HCT116 (cell line): Measurements from ENCODE around the gene ARHGEF38. TPM values are rescaled to one million over a fixed set of nuclear protein-coding genes. Genes with fewer than 3 reads are reported as not detected.

Source experiments
- ATAC-seq: fragments of 200-7000 bp; cut with Tn5 transposase; 2 replicates; pipeline ENCODE4 v1.9.1; 2020; ENCODE audit warnings: mild to moderate bottlenecking, moderate library complexity
- BruUV-seq: library from RNA; stranded (reverse); fragments of 400-500 nt; replicated peaks from 2 replicates; lab custom pipeline; 2021; lab: Mats Ljungman, UMichigan
- CTCF ChIA-PET: fragments of 300-600 bp; sonication (Branson Sonifier 250); formaldehyde crosslinking; loops from one replicate; lab custom pipeline; 2021; ENCODE audit warnings: antibody characterized with exemption; lab: Charles Lee
- POLR2A ChIA-PET: fragments of 300-600, 350-600 bp; sonication (Branson Sonifier 250); formaldehyde crosslinking; loops from one replicate; lab custom pipeline; 2021; ENCODE audit warnings: antibody characterized with exemption; lab: Charles Lee
- RAD21 ChIA-PET, 2 experiments: fragments of 300-600 bp; sonication (Branson Sonifier 250); formaldehyde crosslinking; loops; one replicate each; lab custom pipeline; 2023; ENCODE audit warnings: low total read pairs in 2 of 2; ENCODE audit not compliant: uncharacterized antibody in 2 of 2, unreplicated experiment in 2 of 2, low non-redundant PET in 1 of 2; lab: Charles Lee
- DNase-seq: peaks from one replicate; pipeline ENCODE4 v3.0.0-alpha.2; 2010; ENCODE audit warnings: low read depth, low spot score
- H2AFZ ChIP-seq: fragments of 200-600 bp; shearing (Covaris generic), sonication (generic); 2 replicates; pipeline ENCODE4 v1.6.1; 2017; ENCODE audit warnings: low read depth, mixed run types, mixed read lengths, antibody characterized with exemption, low read length; ENCODE audit not compliant: poor library complexity, severe bottlenecking
- H3K27ac ChIP-seq: 2 replicates; pipeline ENCODE4 v1.5.1; 2012; ENCODE audit warnings: low read depth, low read length
- H3K27me3 ChIP-seq: fragments of 200-600 bp; sonication (generic); 2 replicates; pipeline ENCODE4 v1.6.1; 2016; ENCODE audit warnings: mixed run types, low read length, mixed read lengths; ENCODE audit not compliant: insufficient read depth
- H3K36me3 ChIP-seq, 2 experiments: fragments of 200-500 bp in 1 of 2; fragments of 200-600 bp in 1 of 2; sonication (Bioruptor generic) in 1 of 2; sonication (generic) in 1 of 2; 2 replicates each; pipeline versions ENCODE4 v1.5.1 to v1.6.1; 2014 to 2016; ENCODE audit warnings: low read length in 2 of 2, inconsistent platforms in 1 of 2, mixed read lengths in 1 of 2, mixed run types in 1 of 2; ENCODE audit not compliant: insufficient read depth in 2 of 2, control insufficient read depth in 1 of 2
- H3K4me1 ChIP-seq, 2 experiments: fragments of 200-600 bp in 1 of 2; sonication (generic) in 1 of 2; 2 replicates each; pipeline versions ENCODE4 v1.5.1 to v1.6.1; 2012 to 2017; ENCODE audit warnings: low read length in 2 of 2, inconsistent platforms in 1 of 2, mild to moderate bottlenecking in 1 of 2, mixed read lengths in 1 of 2, mixed run types in 1 of 2, moderate library complexity in 1 of 2; ENCODE audit not compliant: insufficient read depth in 2 of 2, control insufficient read depth in 1 of 2
- H3K4me2 ChIP-seq: fragments of 200-600 bp; sonication (generic); 2 replicates; pipeline ENCODE4 v1.6.1; 2017; ENCODE audit warnings: mixed run types, low read length, mixed read lengths
- H3K4me3 ChIP-seq, 2 experiments: fragments of 200-600 bp in 1 of 2; sonication (generic) in 1 of 2; replicated peaks in 1 of 2; 2 replicates each; pipeline ENCODE4 v1.5.1; 2011 to 2016; ENCODE audit warnings: low read length in 2 of 2, control low read depth in 1 of 2, low read depth in 1 of 2, mild to moderate bottlenecking in 1 of 2, mixed read lengths in 1 of 2, mixed run types in 1 of 2
- H3K79me2 ChIP-seq: fragments of 200-600 bp; sonication (generic); 2 replicates; pipeline ENCODE4 v1.6.1; 2017; ENCODE audit warnings: mild to moderate bottlenecking, mixed run types, low read length, moderate library complexity, mixed read lengths; ENCODE audit not compliant: insufficient read depth
- H3K9ac ChIP-seq: fragments of 200-600 bp; sonication (generic); 2 replicates; pipeline ENCODE4 v1.6.1; 2016; ENCODE audit warnings: low read length, mixed read lengths
- H3K9me2 ChIP-seq: fragments of 200-600 bp; sonication (generic), shearing (Covaris generic); 2 replicates; pipeline ENCODE4 v1.6.1; 2017; ENCODE audit warnings: mixed run types, mild to moderate bottlenecking, moderate library complexity; ENCODE audit not compliant: insufficient read depth
- H3K9me3 ChIP-seq, 2 experiments: fragments of 200-500 bp in 1 of 2; fragments of 200-600 bp in 1 of 2; sonication (Bioruptor generic) in 1 of 2; sonication (generic) in 1 of 2; 2 replicates each; pipeline ENCODE4 v1.6.1; 2014 to 2017; ENCODE audit warnings: low read length in 2 of 2, mixed read lengths in 2 of 2, inconsistent platforms in 1 of 2, low read depth in 1 of 2, mild to moderate bottlenecking in 1 of 2, mixed run types in 1 of 2, moderate library complexity in 1 of 2; ENCODE audit not compliant: control insufficient read depth in 1 of 2, insufficient read depth in 1 of 2
- H4K20me1 ChIP-seq: fragments of 200-600 bp; sonication (generic), shearing (Covaris generic); 2 replicates; pipeline ENCODE4 v1.6.1; 2017; ENCODE audit warnings: mixed run types, mild to moderate bottlenecking, moderate library complexity; ENCODE audit not compliant: insufficient read depth
- ATF3 ChIP-seq: IDR thresholded peaks from 2 replicates; pipeline ENCODE4 v1.6.1; 2012
- CBX3 ChIP-seq: IDR thresholded peaks from 2 replicates; pipeline ENCODE4 v1.6.1; 2012; ENCODE audit warnings: low read depth
- CTCF ChIP-seq, 3 experiments: fragments of 200-600 bp in 1 of 3; sonication (generic) in 1 of 3; IDR thresholded peaks in 2 of 3; conservative IDR thresholded peaks in 1 of 3; 2 replicates each; pipeline ENCODE4 v1.5.1; 2012 to 2017; ENCODE audit warnings: low read depth in 2 of 3, low read length in 2 of 3, antibody characterized with exemption in 1 of 3, borderline replicate concordance in 1 of 3, control low read depth in 1 of 3, mild to moderate bottlenecking in 1 of 3, mixed read lengths in 1 of 3, mixed run types in 1 of 3, moderate library complexity in 1 of 3; ENCODE audit not compliant: insufficient read depth in 1 of 3
- EGR1 ChIP-seq: IDR thresholded peaks from 2 replicates; pipeline ENCODE4 v1.6.1; 2012; ENCODE audit warnings: low read depth
- ELF1 ChIP-seq: IDR thresholded peaks from 2 replicates; pipeline ENCODE4 v1.6.1; 2012; ENCODE audit warnings: low read depth, borderline replicate concordance
- JUND ChIP-seq: IDR thresholded peaks from 2 replicates; pipeline ENCODE4 v1.6.1; 2012
- MAX ChIP-seq: IDR thresholded peaks from 2 replicates; pipeline ENCODE4 v1.6.1; 2012
- RAD21 ChIP-seq: IDR thresholded peaks from 2 replicates; pipeline ENCODE4 v1.6.1; 2012; ENCODE audit warnings: low read depth, mild to moderate bottlenecking
- REST ChIP-seq: IDR thresholded peaks from 2 replicates; pipeline ENCODE4 v1.6.1; 2012; ENCODE audit warnings: low read depth
- SRF ChIP-seq: IDR thresholded peaks from 2 replicates; pipeline ENCODE4 v1.6.1; 2012; ENCODE audit warnings: low read depth
- TCF7L2 ChIP-seq: IDR thresholded peaks from 2 replicates; pipeline ENCODE4 v1.7.0; 2011; ENCODE audit warnings: borderline replicate concordance, inconsistent platforms; ENCODE audit not compliant: insufficient read depth, insufficient read length; ENCODE audit errors: extremely low read depth
- intact Hi-C: fragments of 100-400 bp; cut with micrococcal nuclease; formaldehyde crosslinking; loops from 2 replicates; pipeline ENCODE4 v1.10.0; 2022
- total RNA-seq: library from RNA; stranded (reverse); gene quantifications from one replicate; pipeline ENCODE4 v1.2.1, GENCODE V29; 2021; ENCODE audit not compliant: unreplicated experiment

The ARHGEF38 gene
- total RNA-seq, 1 experiment from 2014 or later, result not detected

GRCh38 chr4:105712766-105713165 lies 160.3 kb downstream of the ARHGEF38 start:
- Histone ChIP-seq H3K27ac (no peak overlapping the region), H3K4me3 (no peak overlapping the region), H3K9ac (no peak overlapping the region), H3K4me1 (peaks cover 0 to 6% of the 10 kb centered on the region in 2 experiments; a peak in 2 of 4 replicates), H3K9me2 (no peaks in the 10 kb centered on the region), H4K20me1 (no peaks in the 10 kb centered on the region), H3K9me3 (no peaks in the 10 kb centered on the region), H3K79me2 (peaks cover 59% of the 10 kb centered on the region), H3K36me3 (no peaks in the 10 kb centered on the region), H3K4me2 (no peak overlapping the region), H2AFZ (no peak overlapping the region), H3K27me3 (no peaks in the 10 kb centered on the region)
- DNase-seq, result no peak
- TF ChIP-seq CBX3 (no peak), CTCF (IDR thresholded peaks at IDR 0.05 in 2 of 3, conservative IDR thresholded peaks at IDR 0.05 in 1 of 3; ENCODE audit: borderline replicate concordance in 1 of 3, insufficient read depth in 1 of 3, low read depth in 2 of 3, low read length in 2 of 3) (no peak), REST (no peak), RAD21 (no peak), JUND (no peak), ATF3 (no peak), ELF1 (no peak), EGR1 (no peak), SRF (no peak), MAX (no peak), TCF7L2 (no peak)
- ChIA-PET POLR2A (no interaction called here), RAD21 (no interaction called here), CTCF (no interaction called here)
- BruUV-seq, result no TSS peak
- no peak for ATAC-seq
- intact Hi-C loops, result no loop called here
